ENCODE measurements around the gene RIPOR2. TPM values are rescaled to one million over a fixed set of nuclear protein-coding genes. Genes with fewer than 3 reads are reported as not detected.

Gene RIPOR2
- total and polyA plus RNA-seq, 4 experiments from 2014 or later = 420 to 458 (median 431) TPM

GRCh38 chr6:24855395-24856245 lies 80.1 kb downstream of the RIPOR2 start:
- H3K36me3 Mint-ChIP-seq = peaks cover 80 to 91% of the 10 kb centered on the region in 2 donors
- CTCF ChIA-PET (ENCODE audit: partially characterized antibody) = interaction anchor here (0.7 to 7.4 kb wide), 39 partner anchors 8 to 215 kb away, joined by 3 to 177 read pairs (median 5); partner anchors contain the start of gene RIPOR2
- intact Hi-C loops (cut with micrococcal nuclease) = loop anchor here (1.0 kb wide), 4 partner anchors 79 to 215 kb away; no protein-coding TSS in a partner anchor

GRCh38 chr6:24854077-24854666 lies 81.6 kb downstream of the RIPOR2 start:
- Mint-ChIP-seq H3K4me1 (peaks cover 34 to 47% (median 42%) of the 10 kb centered on the region in 4 donors), H3K9me3 (no peaks in the 10 kb centered on the region), H3K27me3 (no peaks in the 10 kb centered on the region), H3K4me3 (no peak overlapping the region), H3K36me3 (peaks cover 80 to 91% of the 10 kb centered on the region in 2 donors), H3K27ac (peak overlapping the region in 6 of 7 donors; percentile 37 to 88 (median 69))
- Histone ChIP-seq H3K9me3 (ENCODE audit: control insufficient read depth in 1 of 2, low read length in 2 of 2) (no peaks in the 10 kb centered on the region), H3K36me3 (ENCODE audit: insufficient read depth, low read length) (peaks cover 79% of the 10 kb centered on the region), H3K27ac (ENCODE audit: low read depth, low read length) (no peak overlapping the region), H3K27me3 (ENCODE audit: insufficient read depth, low read length) (no peaks in the 10 kb centered on the region), H3K4me3 (ENCODE audit: low read length in 2 of 2) (no peak overlapping the region), H3K4me1 (ENCODE audit: insufficient read depth, low read length) (peaks cover 39% of the 10 kb centered on the region)
- ChIA-PET CTCF (ENCODE audit: partially characterized antibody) (interaction anchor here (0.7 to 7.4 kb wide), 4 partner anchors 8 to 162 kb away, joined by 3 to 177 read pairs (median 68); no protein-coding TSS in a partner anchor), POLR2A (ENCODE audit: partially characterized antibody) (no interaction called here)
- no peak for DNase-seq
- intact Hi-C loops (cut with micrococcal nuclease) = no loop called here

More at GRCh38 chr6:24855395-24856245, 80.1 kb downstream of the RIPOR2 start:
- peak; percentile 76 to 82 (median 77) for DNase-seq
- Mint-ChIP-seq H3K27ac (peak overlapping the region; percentile 82 to 92 (median 90)), H3K9me3 (no peaks in the 10 kb centered on the region), H3K27me3 (no peaks in the 10 kb centered on the region), H3K4me3 (peak overlapping the region in 5 of 8 donors; percentile 1 to 87 (median 26)), H3K4me1 (peaks cover 48 to 58% (median 50%) of the 10 kb centered on the region in 4 donors)
- no peak overlapping the region for H3K4me3 ChIP-seq (ENCODE audit: low read length in 2 of 2)
- peaks cover 78% of the 10 kb centered on the region for H3K36me3 ChIP-seq (ENCODE audit: insufficient read depth, low read length)
- H3K27ac ChIP-seq (ENCODE audit: low read depth, low read length) = peak overlapping the region; percentile 61
- no peaks in the 10 kb centered on the region for H3K9me3 ChIP-seq (ENCODE audit: control insufficient read depth in 1 of 2, low read length in 2 of 2)
- H3K27me3 ChIP-seq (ENCODE audit: insufficient read depth, low read length) = no peaks in the 10 kb centered on the region
- POLR2A ChIA-PET (ENCODE audit: partially characterized antibody) = interaction anchor here (0.5 to 6.1 kb wide), 21 partner anchors 11 to 215 kb away, joined by 3 to 76 read pairs (median 6); partner anchors contain the start of gene RIPOR2
- H3K4me1 ChIP-seq (ENCODE audit: insufficient read depth, low read length) = peaks cover 53% of the 10 kb centered on the region

DNA sequence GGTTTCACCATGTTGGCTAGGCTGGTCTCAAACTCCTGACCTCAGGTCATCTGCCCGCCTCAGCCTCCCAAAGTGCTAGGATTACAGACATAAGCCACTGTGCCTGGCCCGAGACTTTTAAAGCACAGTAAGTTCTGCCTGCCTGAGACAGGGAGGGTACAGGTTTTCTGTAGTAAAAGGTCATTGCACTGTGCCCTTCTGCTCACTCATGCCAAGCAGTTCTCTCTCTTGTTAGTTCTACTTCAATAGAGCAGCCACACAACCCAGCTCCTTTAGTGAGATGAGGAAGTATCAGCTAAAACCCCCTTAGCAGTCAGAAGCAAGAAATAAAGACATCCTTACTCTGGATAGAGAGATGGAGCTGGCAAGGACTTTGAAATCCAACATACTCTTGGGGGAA lies 84.7 kb downstream of the RIPOR2 start:
- no peaks in the 10 kb centered on the region for H3K9me3 Mint-ChIP-seq
- no peak overlapping the region for H3K4me3 ChIP-seq (ENCODE audit: low read length in 2 of 2)
- H3K27ac ChIP-seq (ENCODE audit: low read depth, low read length) = no peak overlapping the region
- no peaks in the 10 kb centered on the region for H3K27me3 ChIP-seq (ENCODE audit: insufficient read depth, low read length)
- H3K4me3 Mint-ChIP-seq = no peak overlapping the region
- POLR2A ChIA-PET (ENCODE audit: partially characterized antibody) = interaction anchor here (0.7 to 1.3 kb wide), 2 partner anchors 57 to 141 kb away, joined by 3 to 4 read pairs; no protein-coding TSS in a partner anchor
- H3K27me3 Mint-ChIP-seq = no peaks in the 10 kb centered on the region
- peaks cover 88% of the 10 kb centered on the region for H3K36me3 ChIP-seq (ENCODE audit: insufficient read depth, low read length)
- intact Hi-C loops (cut with micrococcal nuclease) = no loop called here
- peaks cover 8% of the 10 kb centered on the region for H3K4me1 ChIP-seq (ENCODE audit: insufficient read depth, low read length)
- peaks cover 18 to 33% (median 24%) of the 10 kb centered on the region in 4 donors for H3K4me1 Mint-ChIP-seq
- DNase-seq = no peak
- H3K9me3 ChIP-seq (ENCODE audit: control insufficient read depth in 1 of 2, low read length in 2 of 2) = no peaks in the 10 kb centered on the region
- peak overlapping the region in 6 of 7 donors; percentile 24 to 64 (median 54) for H3K27ac Mint-ChIP-seq
- CTCF ChIA-PET (ENCODE audit: partially characterized antibody) = interaction anchor here (1.2 to 1.4 kb wide), 3 partner anchors 29 to 167 kb away, joined by 3 to 5 read pairs (median 4); no protein-coding TSS in a partner anchor
- peaks cover 83 to 91% of the 10 kb centered on the region in 2 donors for H3K36me3 Mint-ChIP-seq

DNA sequence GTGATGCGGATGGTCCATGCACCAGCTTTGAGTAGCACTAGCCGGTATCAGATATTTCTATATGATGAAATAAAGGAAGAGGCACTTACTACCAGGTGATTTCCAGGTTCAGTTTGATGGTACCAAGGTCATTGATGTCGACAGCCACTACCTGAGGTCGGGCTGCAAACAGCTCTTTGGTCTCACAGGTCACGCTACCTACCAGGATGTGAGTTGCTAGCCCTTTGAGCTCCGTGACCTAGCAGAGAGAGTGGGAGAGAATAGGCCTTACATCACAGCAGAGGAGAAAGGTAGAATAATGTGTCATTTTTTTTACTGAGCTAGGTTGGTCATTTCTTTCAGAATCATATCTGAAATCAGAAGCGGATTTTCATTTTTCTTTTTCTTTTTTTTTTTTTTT lies 86.0 kb downstream of the RIPOR2 start:
- H3K36me3 ChIP-seq (ENCODE audit: insufficient read depth, low read length) = peaks cover 93% of the 10 kb centered on the region

DNA sequence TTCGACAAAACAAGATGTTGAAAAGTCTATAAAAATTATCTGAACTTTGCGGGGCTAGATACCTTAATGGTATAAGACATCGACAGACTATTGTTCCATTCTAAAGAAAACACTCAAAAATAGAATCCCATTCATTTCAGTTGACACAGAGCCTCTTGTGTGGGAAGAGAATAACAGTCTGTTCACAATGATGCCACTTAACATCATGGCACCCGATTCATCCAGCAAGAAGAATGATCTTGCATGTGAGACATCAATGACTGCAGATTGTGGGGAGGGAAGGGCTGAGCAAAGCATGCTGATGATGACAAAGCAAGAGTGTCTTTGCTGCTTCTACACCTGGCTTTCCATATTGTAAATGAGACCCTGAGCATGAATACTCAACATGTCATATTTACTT lies 87.3 kb downstream of the RIPOR2 start:
- Mint-ChIP-seq H3K4me3 (no peak overlapping the region), H3K27me3 (no peaks in the 10 kb centered on the region), H3K36me3 (peaks cover 86 to 93% of the 10 kb centered on the region in 2 donors), H3K4me1 (peaks cover 27 to 47% (median 34%) of the 10 kb centered on the region in 4 donors), H3K27ac (peak overlapping the region; percentile 12 to 84 (median 42)), H3K9me3 (peaks cover 0 to 6% (median 0%) of the 10 kb centered on the region in 8 donors)
- H3K4me1 ChIP-seq (ENCODE audit: insufficient read depth, low read length) = peaks cover 25% of the 10 kb centered on the region
- H3K9me3 ChIP-seq (ENCODE audit: control insufficient read depth in 1 of 2, low read length in 2 of 2) = no peaks in the 10 kb centered on the region
- H3K36me3 ChIP-seq (ENCODE audit: insufficient read depth, low read length) = peaks cover 94% of the 10 kb centered on the region
- POLR2A ChIA-PET (ENCODE audit: partially characterized antibody) = interaction anchor here (1.1 to 2.2 kb wide), 2 partner anchors 19 to 85 kb away, joined by 3 to 8 read pairs; no protein-coding TSS in a partner anchor
- intact Hi-C loops (cut with micrococcal nuclease) = no loop called here
- CTCF ChIA-PET (ENCODE audit: partially characterized antibody) = interaction anchor here (3.2 kb wide), 1 partner anchor 169 kb away, joined by 17 read pairs; no protein-coding TSS in a partner anchor
- no peaks in the 10 kb centered on the region for H3K27me3 ChIP-seq (ENCODE audit: insufficient read depth, low read length)
- no peak for DNase-seq
- no peak overlapping the region for H3K4me3 ChIP-seq (ENCODE audit: low read length in 2 of 2)
- H3K27ac ChIP-seq (ENCODE audit: low read depth, low read length) = no peak overlapping the region

More for the DNA sequence above, 86.0 kb downstream of the RIPOR2 start:
- CTCF ChIA-PET (ENCODE audit: partially characterized antibody) = interaction anchor here (1.0 to 1.3 kb wide), 5 partner anchors 10 to 177 kb away, joined by 3 to 4 read pairs (median 3); no protein-coding TSS in a partner anchor
- peaks cover 87 to 92% of the 10 kb centered on the region in 2 donors for H3K36me3 Mint-ChIP-seq
- H3K27me3 Mint-ChIP-seq = no peaks in the 10 kb centered on the region
- no peaks in the 10 kb centered on the region for H3K27me3 ChIP-seq (ENCODE audit: insufficient read depth, low read length)
- DNase-seq = no peak
- peaks cover 13% of the 10 kb centered on the region for H3K4me1 ChIP-seq (ENCODE audit: insufficient read depth, low read length)
- no peak overlapping the region for H3K4me3 ChIP-seq (ENCODE audit: low read length in 2 of 2)
- peak overlapping the region; percentile 60 to 89 (median 82) for H3K27ac Mint-ChIP-seq
- peak overlapping the region in 2 of 8 donors; percentile 39 to 54 for H3K4me3 Mint-ChIP-seq
- no peaks in the 10 kb centered on the region for H3K9me3 ChIP-seq (ENCODE audit: control insufficient read depth in 1 of 2, low read length in 2 of 2)
- POLR2A ChIA-PET (ENCODE audit: partially characterized antibody) = interaction anchor here (0.6 to 1.3 kb wide), 6 partner anchors 18 to 177 kb away, joined by 3 to 4 read pairs (median 3); no protein-coding TSS in a partner anchor
- intact Hi-C loops (cut with micrococcal nuclease) = no loop called here
- peaks cover 21 to 40% (median 28%) of the 10 kb centered on the region in 4 donors for H3K4me1 Mint-ChIP-seq
- peaks cover 0 to 6% (median 0%) of the 10 kb centered on the region in 8 donors for H3K9me3 Mint-ChIP-seq
- H3K27ac ChIP-seq (ENCODE audit: low read depth, low read length) = no peak overlapping the region

DNA sequence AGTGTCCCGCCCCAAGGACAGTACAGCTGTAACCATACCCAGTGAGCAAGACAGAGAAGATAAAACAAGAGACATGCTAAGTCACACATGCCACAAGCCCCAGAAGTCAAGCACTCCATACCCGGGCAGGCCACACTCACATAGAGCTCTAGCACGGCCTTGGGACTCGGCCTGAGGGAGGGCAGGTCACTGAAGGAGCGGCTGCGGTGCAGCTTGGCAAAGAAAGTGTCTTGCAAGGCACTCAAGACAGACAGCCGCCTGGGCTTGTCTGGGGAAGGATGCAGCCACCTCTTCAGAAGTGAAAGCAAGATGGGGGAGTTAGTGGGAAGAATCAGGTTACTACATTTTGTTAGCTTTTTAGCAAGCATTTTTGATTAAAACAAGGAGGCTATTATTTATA lies 88.4 kb downstream of the RIPOR2 start:
- Mint-ChIP-seq H3K4me1 (peaks cover 32 to 58% (median 42%) of the 10 kb centered on the region in 4 donors), H3K27ac (peak overlapping the region; percentile 2 to 92 (median 76)), H3K4me3 (no peak overlapping the region), H3K36me3 (peaks cover 86 to 93% of the 10 kb centered on the region in 2 donors), H3K9me3 (peaks cover 0 to 6% (median 0%) of the 10 kb centered on the region in 8 donors), H3K27me3 (no peaks in the 10 kb centered on the region)
- Histone ChIP-seq H3K27me3 (ENCODE audit: insufficient read depth, low read length) (no peaks in the 10 kb centered on the region), H3K4me3 (ENCODE audit: low read length in 2 of 2) (no peak overlapping the region), H3K36me3 (ENCODE audit: insufficient read depth, low read length) (peaks cover 94% of the 10 kb centered on the region), H3K27ac (ENCODE audit: low read depth, low read length) (no peak overlapping the region), H3K4me1 (ENCODE audit: insufficient read depth, low read length) (peaks cover 35% of the 10 kb centered on the region), H3K9me3 (ENCODE audit: control insufficient read depth in 1 of 2, low read length in 2 of 2) (no peaks in the 10 kb centered on the region)
- intact Hi-C loops (cut with micrococcal nuclease) = no loop called here
- no peak for DNase-seq
- POLR2A ChIA-PET (ENCODE audit: partially characterized antibody) = interaction anchor here (0.7 to 2.2 kb wide), 2 partner anchors 10 to 18 kb away, joined by 3 to 8 read pairs; no protein-coding TSS in a partner anchor
- CTCF ChIA-PET (ENCODE audit: partially characterized antibody) = interaction anchor here (1.0 to 3.8 kb wide), 4 partner anchors 9 to 171 kb away, joined by 3 to 17 read pairs (median 10); no protein-coding TSS in a partner anchor

Measured in CD4-positive, alpha-beta memory T cell (primary cell).